Measurements from ENCODE around the gene PLCB1.

PLCB1 gene

GRCh38 chr20:8361006-8361652 is 229.1 kb downstream of the PLCB1 start:
- Histone ChIP-seq H3K9me3 (ENCODE audit: severe bottlenecking) (no peaks in the 10 kb centered on the region), H3K4me3 (ENCODE audit: low read depth, low read length) (no peak overlapping the region), H3K27ac (no peak overlapping the region), H3K27me3 (ENCODE audit: insufficient read depth, low read depth, severe bottlenecking) (no peaks in the 10 kb centered on the region), H3K36me3 (no peaks in the 10 kb centered on the region)
- TF ChIP-seq CTCF (IDR thresholded peaks at IDR 0.05; ENCODE audit: low read depth, low read length), result no peak
- DNase-seq, result no peak

GRCh38 chr20:8361779-8362178 is 229.7 kb downstream of the PLCB1 start:
- Histone ChIP-seq H3K4me3 (ENCODE audit: low read depth, low read length) (no peak overlapping the region), H3K27me3 (ENCODE audit: insufficient read depth, low read depth, severe bottlenecking) (no peaks in the 10 kb centered on the region), H3K9me3 (ENCODE audit: severe bottlenecking) (no peaks in the 10 kb centered on the region), H3K36me3 (no peaks in the 10 kb centered on the region), H3K27ac (no peak overlapping the region)
- DNase-seq, result no peak
- no peak for TF ChIP-seq CTCF (IDR thresholded peaks at IDR 0.05; ENCODE audit: low read depth, low read length)

GRCh38 chr20:8362457-8362856 is 230.4 kb downstream of the PLCB1 start:
- DNase-seq, result no peak
- no peaks in the 10 kb centered on the region for H3K9me3 ChIP-seq (ENCODE audit: severe bottlenecking)
- no peak for TF ChIP-seq CTCF (IDR thresholded peaks at IDR 0.05; ENCODE audit: low read depth, low read length)
- H3K4me3 ChIP-seq (ENCODE audit: low read depth, low read length), result no peak overlapping the region
- no peaks in the 10 kb centered on the region for H3K27me3 ChIP-seq (ENCODE audit: insufficient read depth, low read depth, severe bottlenecking)
- H3K36me3 ChIP-seq, result no peaks in the 10 kb centered on the region
- no peak overlapping the region for H3K27ac ChIP-seq

- H3K36me3 ChIP-seq, result no peaks in the 10 kb centered on the region
- DNase-seq, result no peak
- no peaks in the 10 kb centered on the region for H3K9me3 ChIP-seq (ENCODE audit: severe bottlenecking)
- no peaks in the 10 kb centered on the region for H3K27me3 ChIP-seq (ENCODE audit: insufficient read depth, low read depth, severe bottlenecking)
- TF ChIP-seq CTCF (IDR thresholded peaks at IDR 0.05; ENCODE audit: low read depth, low read length), result no peak
- no peak overlapping the region for H3K4me3 ChIP-seq (ENCODE audit: low read depth, low read length)
- H3K27ac ChIP-seq, result no peak overlapping the region
Observed at GRCh38 chr20:8363970-8364733, 232.1 kb downstream of the PLCB1 start.

- H3K4me3 ChIP-seq (ENCODE audit: low read depth, low read length), result no peak overlapping the region
- no peaks in the 10 kb centered on the region for H3K36me3 ChIP-seq
- no peaks in the 10 kb centered on the region for H3K27me3 ChIP-seq (ENCODE audit: insufficient read depth, low read depth, severe bottlenecking)
- TF ChIP-seq CTCF (IDR thresholded peaks at IDR 0.05; ENCODE audit: low read depth, low read length), result no peak
- no peak overlapping the region for H3K27ac ChIP-seq
- DNase-seq, result no peak
- no peaks in the 10 kb centered on the region for H3K9me3 ChIP-seq (ENCODE audit: severe bottlenecking)
Observed at GRCh38 chr20:8364734-8365078, 232.6 kb downstream of the PLCB1 start.
